Stimulated activated CD8-positive, alpha-beta memory T cell treated with anti-CD3 and anti-CD28 coated beads, Interleukin-12 subunit alpha, Interleukin-12 subunit beta, amount 100 ng/mL, for 4 hours (primary cell): ENCODE data around the gene GARIN5A.

Experiments
- DNase-seq: peaks from one replicate; pipeline ENCODE4 v3.0.0-alpha.2; 2020; ENCODE audit warnings: low read depth

Gene GARIN5A

DNA sequence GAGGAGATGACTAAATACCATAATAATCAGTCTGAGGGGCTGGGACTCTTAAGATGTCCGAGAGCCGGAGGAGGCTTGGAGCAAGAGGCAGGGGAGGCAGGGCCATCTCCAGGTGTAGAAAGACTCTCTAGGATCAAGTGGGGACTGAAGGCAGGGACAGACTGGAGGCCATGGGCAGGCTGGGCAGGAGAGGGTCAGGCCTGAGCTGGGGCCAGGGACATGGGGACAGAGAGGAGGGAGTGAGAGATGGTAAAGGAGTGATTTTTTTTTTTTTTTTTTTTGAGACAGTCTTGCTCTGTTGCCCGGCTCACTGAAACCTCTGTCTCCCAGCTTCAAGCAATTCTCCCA lies 32.2 kb upstream of the GARIN5A start:
- no peak for DNase-seq

DNA sequence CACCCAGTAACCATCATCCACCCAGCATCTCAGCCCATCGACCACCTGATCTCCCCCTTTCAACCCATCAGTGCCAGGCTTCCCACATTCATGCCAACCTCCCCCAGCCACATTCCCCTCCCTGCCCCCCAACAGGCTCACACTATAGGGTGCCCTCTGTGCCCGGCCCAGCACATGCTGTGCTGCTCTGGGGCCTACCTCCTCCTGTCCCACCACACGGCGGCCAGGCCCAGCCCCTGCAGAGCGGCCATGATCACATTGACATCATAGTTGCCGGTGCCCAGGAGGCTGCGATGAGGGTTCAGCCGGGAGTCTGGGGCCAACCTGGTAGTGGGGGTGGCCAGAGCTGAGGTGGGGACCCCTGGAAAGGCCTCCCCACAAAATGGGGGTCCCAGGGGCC lies 30.7 kb upstream of the GARIN5A start:
- no peak for DNase-seq

GRCh38 chr19:50506700-50507099 lies 30.1 kb upstream of the GARIN5A start:
- DNase-seq = no peak

DNA sequence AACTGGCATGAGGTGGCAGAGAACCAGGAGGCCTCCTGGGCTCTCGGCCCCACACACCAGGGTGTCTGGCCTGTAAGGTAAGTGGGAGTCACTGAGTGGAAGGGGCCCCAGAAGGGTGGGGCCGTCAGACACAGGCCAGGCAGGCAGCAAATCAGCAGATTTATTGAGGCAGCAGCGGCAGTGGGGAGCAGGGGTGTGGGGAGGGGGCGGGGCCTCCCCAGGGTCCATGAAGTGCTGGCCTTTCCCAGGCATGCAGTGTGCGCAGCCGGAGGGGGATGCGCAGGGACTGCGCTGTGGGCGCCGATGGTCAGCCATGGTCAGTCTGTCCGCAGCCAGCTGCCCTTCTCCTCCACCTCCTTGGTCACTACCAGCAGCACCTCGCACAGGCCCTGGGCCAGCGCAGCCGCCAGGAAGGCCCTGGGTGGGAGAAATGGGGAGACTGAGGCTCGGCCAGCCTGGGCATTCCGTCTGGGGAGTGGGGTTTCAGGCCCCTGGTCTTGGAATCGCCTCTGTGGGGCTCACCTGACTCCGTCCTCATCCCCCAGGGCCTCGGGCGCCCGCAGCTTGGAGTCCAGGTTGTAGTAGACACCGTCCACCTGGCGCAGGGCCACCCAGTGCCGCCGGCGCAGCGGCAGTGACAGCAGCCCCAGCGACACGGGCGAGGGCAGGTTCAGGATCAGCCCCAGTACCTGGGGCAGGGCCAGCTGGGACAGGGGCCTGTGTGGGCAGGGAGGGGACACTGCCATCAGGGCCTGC lies 29.4 kb upstream of the GARIN5A start:
- DNase-seq = no peak

DNA sequence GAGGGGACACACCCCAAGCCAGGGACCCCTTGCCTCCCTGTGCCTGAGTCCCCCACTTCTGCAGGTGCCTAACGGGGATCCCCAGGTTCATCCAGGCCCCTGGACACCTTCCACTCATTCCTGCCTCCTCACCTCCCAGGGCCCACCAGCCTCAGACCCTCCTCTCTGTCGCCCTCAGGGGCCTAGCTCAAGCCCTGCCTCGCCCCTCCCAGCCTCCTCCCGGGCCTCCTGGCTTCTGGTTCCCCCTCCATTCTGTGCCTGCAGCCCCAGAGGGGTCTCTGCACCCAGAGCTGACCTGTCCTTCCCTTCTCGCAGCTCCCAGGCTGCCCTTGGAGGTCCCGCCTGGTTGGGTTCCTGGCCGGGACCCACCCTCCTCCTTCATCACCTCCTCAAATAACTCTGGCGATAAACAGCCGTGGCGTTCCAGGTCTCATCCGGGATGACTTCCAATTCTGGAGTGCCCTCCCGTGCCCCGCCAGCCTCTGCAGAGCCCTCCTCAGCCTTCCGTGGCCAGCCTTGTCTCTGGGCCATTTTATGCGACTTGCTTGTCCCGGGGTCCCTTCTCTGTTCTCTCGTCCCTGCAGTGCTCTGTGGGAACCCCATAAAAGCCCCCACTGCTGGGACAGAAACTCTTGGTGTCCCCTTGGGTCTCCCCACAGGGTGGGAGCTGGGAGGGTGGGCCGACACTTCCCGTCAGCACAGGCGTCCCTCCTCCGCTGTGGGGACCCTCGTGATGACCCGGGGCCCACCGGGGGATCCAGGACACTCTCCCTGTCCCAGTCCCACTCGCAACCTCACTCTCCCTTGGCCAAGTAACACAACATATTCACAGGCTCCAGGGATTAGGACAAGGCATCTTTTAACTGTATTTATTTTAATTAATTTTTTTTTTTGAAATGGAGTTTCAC lies 25.2 kb upstream of the GARIN5A start:
- DNase-seq = no peak

DNA sequence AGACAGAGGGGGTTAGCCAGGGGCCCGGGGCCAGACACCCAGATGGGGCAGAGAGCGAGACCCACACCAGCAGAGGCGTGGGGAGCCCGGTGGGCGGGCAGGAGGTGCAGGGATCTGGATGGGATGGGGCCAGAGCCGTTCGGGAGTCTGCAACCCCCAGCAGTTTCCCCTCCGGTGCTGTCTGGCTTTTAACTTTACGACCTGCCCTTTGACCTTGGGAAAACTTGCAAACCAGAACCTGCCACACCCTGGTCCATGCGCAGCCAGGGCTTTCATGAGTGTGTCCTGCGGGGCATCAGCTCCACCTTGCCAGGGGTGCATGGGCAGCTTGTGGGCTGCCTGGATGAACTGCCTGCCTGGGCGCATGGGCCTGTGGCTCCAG lies 24.5 kb upstream of the GARIN5A start:
- DNase-seq = no peak

- DNase-seq = no peak
These were observed 24.1 kb upstream of the GARIN5A start for GRCh38 chr19:50500753-50501151.

GRCh38 chr19:50500060-50500752 lies 23.6 kb upstream of the GARIN5A start:
- no peak for DNase-seq

DNA sequence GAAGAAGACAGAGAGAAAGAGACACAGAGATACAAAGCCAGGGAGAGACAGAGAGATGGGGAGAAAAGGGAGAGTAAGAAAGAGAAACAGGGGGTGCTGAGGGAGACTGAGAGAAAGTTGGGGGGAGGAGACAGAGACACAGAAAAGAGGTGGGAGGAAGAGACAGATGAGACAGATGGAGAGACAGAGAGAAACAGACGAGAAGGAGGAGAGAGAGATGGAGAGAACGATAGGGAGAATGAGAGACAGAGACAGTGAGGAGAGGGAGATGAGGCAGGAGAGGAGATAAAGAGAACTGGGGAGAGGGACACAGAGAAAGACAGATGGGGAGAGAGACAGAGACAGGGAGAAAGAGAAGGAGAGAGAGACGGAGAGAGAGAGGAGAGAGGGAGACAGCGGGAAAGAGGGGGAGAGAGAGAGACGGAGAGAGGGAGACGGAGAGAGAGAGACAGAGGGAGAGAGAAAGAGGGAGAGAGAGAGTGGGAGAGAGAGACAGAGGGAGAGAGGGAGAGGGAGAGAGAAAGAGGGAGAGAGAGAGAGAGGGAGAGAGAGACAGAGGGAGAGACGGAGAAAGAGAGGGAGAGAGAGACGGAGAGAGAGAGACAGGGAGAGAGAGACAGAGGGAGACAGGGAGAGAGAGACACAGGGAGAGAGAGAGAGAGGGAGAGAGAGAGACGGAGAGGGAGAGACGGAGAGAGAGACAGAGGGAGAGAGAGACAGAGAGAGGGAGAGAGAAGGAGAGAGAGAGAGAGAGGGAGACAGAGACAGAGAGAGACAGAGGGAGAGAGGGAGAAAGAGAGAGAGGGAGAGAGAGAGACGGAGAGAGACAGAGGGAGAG lies 21.8 kb upstream of the GARIN5A start:
- no peak for DNase-seq

- DNase-seq = no peak
These were observed 20.4 kb upstream of the GARIN5A start for GRCh38 chr19:50497022-50497405.

GRCh38 chr19:50496189-50497021 lies 19.8 kb upstream of the GARIN5A start:
- no peak for DNase-seq

DNA sequence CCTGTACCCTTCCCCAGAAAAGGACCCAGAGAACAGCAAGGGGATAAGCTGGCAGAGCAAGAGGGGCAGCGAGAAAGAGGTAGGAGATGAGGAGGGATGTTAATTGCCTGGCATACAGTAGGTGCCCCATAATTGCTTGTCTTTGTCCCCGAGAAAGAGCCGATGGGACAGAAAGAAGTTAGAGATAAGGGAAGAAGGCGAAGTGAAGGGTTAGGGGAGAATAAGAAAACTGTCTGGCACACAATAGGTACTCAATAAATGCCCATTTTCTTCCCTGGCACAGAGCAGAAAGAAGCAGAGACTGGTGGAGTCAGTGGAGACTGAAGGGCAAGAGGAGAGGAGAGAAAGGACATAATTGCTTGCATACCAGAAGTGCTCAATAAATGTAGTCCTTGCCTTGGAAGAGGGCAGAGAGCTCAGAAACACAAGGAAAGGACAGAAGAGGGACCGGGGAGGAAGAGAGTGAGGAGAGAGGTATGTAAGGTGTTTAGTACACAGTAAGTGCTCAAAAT lies 18.4 kb upstream of the GARIN5A start:
- no peak for DNase-seq

DNA sequence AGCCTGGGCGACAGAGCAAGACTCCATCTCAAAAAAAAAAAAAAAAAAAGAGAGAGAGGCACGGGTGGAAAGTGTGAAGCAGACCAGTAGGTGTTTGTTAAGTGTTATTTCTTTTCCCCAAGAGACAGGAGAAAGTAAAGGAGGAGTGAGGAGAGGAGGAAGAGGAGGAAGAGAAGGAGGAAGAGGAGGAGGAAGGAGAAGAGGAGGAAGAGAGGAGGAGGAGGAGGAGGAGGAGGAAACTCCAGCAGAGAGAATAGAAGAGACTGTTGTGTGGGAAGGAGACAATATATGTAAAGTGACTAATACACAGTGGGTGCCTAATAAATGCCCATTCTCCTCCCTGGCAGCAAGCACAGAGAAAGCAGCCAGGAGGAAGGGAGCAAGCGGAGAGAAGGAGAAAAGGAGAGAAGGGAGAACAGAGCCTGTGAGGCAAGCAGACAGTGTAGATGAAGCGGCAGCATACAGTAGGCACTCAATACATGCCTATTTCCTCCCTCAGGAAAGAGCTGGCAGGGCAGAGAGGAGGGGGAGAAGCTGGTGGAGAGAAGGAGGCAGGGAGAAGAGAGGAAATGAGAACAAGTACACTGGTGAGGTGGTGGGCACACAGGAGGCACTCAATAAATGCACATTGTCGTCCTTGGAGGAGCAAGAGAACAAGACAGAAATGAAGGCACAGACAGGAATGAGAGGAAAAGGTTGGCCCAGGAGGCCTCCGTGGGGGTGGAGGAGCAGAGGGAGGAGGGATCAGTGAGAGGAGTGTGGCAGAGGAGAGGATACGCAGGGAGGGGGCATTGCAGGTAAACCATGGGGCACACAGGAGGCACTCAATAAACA lies 17.8 kb upstream of the GARIN5A start:
- no peak for DNase-seq

DNA sequence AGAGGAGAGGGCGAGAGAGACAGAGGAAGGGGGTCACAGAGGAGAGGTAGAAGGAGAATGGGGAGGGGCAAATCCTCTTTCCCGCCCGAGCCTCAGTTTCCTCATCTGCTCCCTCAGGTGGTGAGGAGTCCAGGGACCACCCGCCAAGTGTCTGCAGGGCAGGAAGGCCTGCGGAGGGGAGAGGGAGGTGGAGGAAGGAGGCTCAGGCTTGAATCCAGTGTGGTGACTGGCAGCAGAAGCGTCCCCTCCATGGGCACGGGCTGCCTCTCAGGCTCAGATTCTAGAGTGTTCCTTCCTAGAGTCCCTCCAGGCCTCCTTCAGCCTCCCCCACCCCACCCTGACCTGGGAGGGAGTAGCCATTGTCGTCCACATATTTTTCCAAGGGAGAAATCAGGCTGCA lies 16.5 kb upstream of the GARIN5A start:
- DNase-seq = no peak

- no peak for DNase-seq
These were observed 15.8 kb upstream of the GARIN5A start for GRCh38 chr19:50492303-50493052.

DNA sequence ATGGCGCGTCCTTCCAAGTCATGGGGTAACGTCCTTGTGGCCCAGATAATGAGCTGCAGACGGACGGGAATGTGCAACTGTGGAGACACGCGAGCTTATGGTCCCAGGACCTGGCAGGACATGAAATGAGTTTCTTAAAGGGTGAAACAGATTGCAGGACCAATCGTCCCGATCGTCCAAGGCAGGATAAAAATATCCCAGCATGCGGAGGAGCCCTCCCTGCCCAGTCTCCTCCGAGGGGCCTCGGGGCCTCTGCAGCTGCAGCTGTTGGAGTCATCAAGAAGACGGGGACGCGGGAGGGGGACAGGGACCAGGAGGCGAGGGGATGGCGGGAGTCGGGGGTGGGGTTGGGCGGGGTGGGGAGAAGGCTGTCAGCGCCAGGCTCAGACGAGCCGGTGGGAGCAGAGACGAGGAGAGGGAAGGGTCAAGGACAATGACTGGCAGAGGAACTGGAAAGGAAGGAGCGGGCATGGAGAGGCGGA lies 14.4 kb upstream of the GARIN5A start:
- DNase-seq = no peak

- DNase-seq = no peak
These were observed 13.8 kb upstream of the GARIN5A start for GRCh38 chr19:50490411-50490811.

GRCh38 chr19:50489461-50490011 lies 12.9 kb upstream of the GARIN5A start:
- DNase-seq = no peak
